Activated CD4-positive, alpha-beta T cell treated with anti-CD3 and anti-CD28 coated beads for 1 hour (primary cell): ENCODE measurements around the gene NRXN3.

Experiments
- DNase-seq: peaks from one replicate; pipeline ENCODE4 v3.0.0-alpha.2; 2020

The NRXN3 gene

GRCh38 chr14:79186523-79186922 lies 1016.4 kb downstream of the NRXN3 start:
- DNase-seq: no peak

GRCh38 chr14:79193689-79194477 lies 1023.7 kb downstream of the NRXN3 start:
- no peak for DNase-seq

- no peak for DNase-seq
Measured at GRCh38 chr14:79196216-79196615, 1026.0 kb downstream of the NRXN3 start.

- no peak for DNase-seq
Measured at GRCh38 chr14:79197516-79197915, 1027.3 kb downstream of the NRXN3 start.

GRCh38 chr14:79199217-79199616 lies 1029.0 kb downstream of the NRXN3 start:
- no peak for DNase-seq

- no peak for DNase-seq
Measured at GRCh38 chr14:79201564-79202207, 1031.5 kb downstream of the NRXN3 start.

- DNase-seq: no peak
Measured at GRCh38 chr14:79204591-79204990, 1034.4 kb downstream of the NRXN3 start.

- no peak for DNase-seq
Measured at GRCh38 chr14:79209418-79209817, 1039.2 kb downstream of the NRXN3 start.

- no peak for DNase-seq
Measured at GRCh38 chr14:79225815-79226214, 1055.6 kb downstream of the NRXN3 start.

GRCh38 chr14:79229383-79229909 lies 1059.3 kb downstream of the NRXN3 start:
- DNase-seq: no peak

GRCh38 chr14:79242666-79243065 lies 1072.5 kb downstream of the NRXN3 start:
- no peak for DNase-seq

- DNase-seq: no peak
Measured at GRCh38 chr14:79246173-79246572, 1076.0 kb downstream of the NRXN3 start.

- DNase-seq: no peak
Measured at GRCh38 chr14:79248126-79248525, 1078.0 kb downstream of the NRXN3 start.

- no peak for DNase-seq
Measured at GRCh38 chr14:79248771-79249170, 1078.6 kb downstream of the NRXN3 start.

GRCh38 chr14:79251278-79251677 lies 1081.1 kb downstream of the NRXN3 start:
- DNase-seq: no peak

- DNase-seq: no peak
Measured at GRCh38 chr14:79253576-79253975, 1083.4 kb downstream of the NRXN3 start.

- no peak for DNase-seq
Measured at GRCh38 chr14:79254069-79254775, 1084.0 kb downstream of the NRXN3 start.

GRCh38 chr14:79256380-79256779 lies 1086.2 kb downstream of the NRXN3 start:
- DNase-seq: no peak

GRCh38 chr14:79260406-79260805 lies 1090.2 kb downstream of the NRXN3 start:
- DNase-seq: no peak

GRCh38 chr14:79265366-79265946 lies 1095.3 kb downstream of the NRXN3 start:
- DNase-seq: no peak

- DNase-seq: no peak
Measured at GRCh38 chr14:79270361-79270760, 1100.2 kb downstream of the NRXN3 start.

GRCh38 chr14:79271122-79271521 lies 1100.9 kb downstream of the NRXN3 start:
- DNase-seq: no peak

GRCh38 chr14:79274641-79275291 lies 1104.6 kb downstream of the NRXN3 start:
- DNase-seq: no peak
